GM18526 (cell line): ENCODE data around the gene MBP.

Experiments used
- POLR2A ChIP-seq: IDR thresholded peaks from 3 replicates; pipeline ENCODE4 v1.6.1; 2011; ENCODE audit not compliant: insufficient read length; ENCODE audit errors: extremely low read depth

The MBP gene

DNA sequence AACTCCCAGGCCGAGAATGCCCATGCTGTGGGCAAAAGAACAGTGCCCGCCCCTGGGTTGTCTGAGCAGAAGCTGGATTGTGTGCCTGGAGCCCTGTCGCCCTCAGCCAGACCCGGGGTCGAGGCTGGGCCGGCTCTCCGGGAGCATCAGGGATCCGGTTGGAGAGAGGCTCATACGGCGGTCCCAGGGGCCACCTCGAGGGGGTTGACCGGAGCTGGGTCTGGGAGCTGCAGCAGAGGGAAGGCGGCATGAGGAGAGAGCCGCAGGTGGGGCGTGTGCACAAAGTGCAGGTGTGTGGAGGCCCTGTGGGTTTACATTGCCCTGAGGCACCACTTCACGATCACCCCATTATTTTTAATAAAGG, 39.5 kb downstream of the MBP start:
- no peak for TF ChIP-seq POLR2A

DNA sequence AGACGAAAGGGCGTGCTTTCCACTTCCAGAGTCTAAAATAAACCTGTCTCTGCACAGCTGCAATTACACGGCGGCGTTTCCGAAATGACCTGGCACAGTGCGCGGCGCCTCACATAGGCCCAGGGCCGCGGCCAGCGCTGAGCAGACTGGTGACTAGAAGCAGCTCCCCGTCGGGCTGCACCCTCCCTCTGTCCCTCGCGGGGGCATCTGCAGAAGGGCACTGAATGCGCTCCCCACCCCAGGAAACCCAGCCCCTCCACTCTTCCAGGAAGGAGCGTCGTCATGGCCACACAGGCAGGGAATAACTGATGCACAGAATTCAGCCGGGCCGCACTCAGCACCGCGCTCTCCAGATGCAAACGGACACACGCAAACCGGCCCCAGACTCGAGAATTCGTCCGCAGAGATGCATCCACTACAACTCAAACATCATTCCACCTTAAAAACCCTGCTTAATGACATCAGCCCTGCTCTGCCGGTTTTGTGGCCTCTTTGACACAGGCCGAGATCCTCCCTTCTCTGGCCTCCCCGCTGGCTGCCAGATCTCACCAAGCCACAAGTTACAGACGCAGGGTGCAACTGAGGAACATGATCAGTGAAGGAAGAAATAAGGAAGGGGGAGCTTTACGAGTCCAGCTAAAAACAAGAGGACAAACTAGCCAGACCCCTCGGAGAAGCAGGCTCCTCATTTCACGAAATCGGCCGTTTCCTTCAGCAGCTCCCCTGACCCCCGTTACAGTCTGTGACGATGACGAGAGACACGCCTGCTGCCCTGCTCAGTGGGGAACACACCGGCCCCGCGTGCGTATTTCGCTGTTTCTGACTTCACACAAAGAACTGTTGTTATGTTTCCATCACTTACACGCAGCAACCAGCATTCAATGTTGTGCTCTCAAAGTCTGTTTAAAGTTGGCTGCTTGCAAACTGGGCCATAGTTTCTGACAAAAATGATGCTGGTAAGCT, 40.2 kb downstream of the MBP start:
- TF ChIP-seq POLR2A = no peak

DNA sequence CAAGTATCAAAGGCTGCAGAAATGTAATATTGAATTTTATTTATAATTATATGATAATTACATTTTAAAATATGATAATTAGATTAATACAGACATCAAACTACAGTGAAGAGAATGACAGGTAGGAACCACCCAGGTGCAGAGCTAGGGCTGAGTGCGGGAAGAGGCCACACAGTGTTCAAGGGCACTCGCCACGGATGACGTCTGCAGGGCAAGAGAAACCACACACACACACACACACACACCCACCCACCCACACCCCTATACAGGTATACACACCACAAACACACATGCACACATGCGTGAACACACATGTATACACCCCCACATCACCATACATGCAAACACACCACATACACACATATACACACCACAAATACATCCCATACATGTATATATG, 41.2 kb downstream of the MBP start:
- TF ChIP-seq POLR2A = no peak

GRCh38 chr18:77090546-77091174, 41.9 kb downstream of the MBP start:
- TF ChIP-seq POLR2A = no peak

DNA sequence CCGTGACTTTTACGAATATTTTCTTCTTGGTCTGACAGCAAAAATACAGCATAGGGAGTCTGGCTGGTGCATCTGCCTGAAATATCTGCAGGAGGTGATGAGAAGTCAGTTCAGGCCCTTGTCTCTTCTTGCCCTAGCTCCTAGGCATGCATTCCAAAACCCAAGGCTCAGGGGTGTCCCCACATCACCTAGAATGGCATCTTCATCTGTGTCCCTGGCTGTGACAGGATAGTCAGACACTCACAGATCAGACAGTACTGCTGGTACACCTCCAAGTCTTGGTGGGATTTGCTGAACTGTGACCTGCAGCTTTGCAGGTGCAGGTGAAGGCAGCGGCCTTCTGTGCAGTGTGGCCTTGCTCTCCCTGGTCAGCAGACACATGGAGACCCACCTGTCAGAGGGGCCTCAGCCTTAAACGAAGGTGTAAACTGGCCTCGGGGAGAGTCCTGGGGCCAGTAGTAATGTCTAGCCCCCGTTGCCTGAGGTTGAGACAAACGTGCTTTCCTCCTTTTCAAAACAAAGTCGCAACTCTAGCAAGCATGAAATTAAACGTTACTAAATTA, 42.8 kb downstream of the MBP start:
- no peak for TF ChIP-seq POLR2A

DNA sequence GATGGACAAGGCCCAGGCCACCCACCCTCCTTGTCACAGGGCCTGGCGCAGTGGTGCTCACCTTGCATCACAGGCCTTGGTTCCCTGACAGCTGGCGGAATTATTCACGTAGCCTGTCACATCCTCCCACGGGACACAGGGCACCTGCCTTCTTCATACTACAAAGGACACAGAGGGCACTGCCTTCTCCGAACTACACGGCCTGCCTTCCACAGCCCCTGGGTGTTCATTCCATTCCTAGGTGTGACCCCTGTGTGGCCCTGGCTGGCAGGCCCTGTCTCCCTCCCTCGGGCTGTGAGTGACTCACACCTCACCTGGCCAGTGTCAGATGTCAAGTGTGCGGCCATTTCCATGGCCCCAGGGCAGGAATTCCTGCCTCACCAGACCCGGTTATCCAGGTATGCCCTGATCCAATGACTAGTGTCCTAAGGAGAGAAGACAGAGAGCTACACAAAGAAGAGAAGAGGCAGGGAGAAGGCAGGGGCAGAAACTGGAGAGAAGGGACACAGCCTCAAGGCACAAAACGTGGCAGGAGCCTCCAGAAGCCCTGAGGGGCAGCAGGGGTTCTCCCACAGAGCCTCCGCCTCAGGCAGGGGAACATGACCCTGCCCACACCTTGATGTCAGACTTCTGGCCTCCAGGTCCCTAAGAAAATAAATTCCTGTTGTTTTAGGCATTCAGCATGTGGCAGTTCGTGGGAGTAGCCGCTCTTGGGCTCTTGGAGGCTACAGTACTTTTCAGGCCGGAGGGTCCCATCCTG, 43.4 kb downstream of the MBP start:
- TF ChIP-seq POLR2A = no peak

GRCh38 chr18:77087393-77088141, 45.0 kb downstream of the MBP start:
- no peak for TF ChIP-seq POLR2A

- no peak for TF ChIP-seq POLR2A
Observed at GRCh38 chr18:77086656-77087392, 45.8 kb downstream of the MBP start.

GRCh38 chr18:77086034-77086433, 46.5 kb downstream of the MBP start:
- no peak for TF ChIP-seq POLR2A

DNA sequence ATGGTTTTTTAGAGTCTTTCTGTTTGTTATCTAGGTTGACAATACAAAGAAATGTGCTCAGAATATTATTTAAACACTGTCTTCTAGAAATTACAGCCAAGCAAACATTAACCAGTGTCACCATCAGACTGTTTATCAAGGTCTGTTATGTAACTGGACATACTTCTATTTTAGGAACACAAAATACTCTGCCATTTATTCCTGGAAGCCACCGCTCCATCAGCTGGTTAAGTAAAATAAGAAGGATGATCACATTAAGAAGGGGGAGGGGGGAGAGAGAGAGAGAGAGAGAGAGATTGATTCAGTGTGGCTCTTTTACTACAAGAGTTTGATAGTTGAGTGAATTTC, 47.9 kb downstream of the MBP start:
- no peak for TF ChIP-seq POLR2A

DNA sequence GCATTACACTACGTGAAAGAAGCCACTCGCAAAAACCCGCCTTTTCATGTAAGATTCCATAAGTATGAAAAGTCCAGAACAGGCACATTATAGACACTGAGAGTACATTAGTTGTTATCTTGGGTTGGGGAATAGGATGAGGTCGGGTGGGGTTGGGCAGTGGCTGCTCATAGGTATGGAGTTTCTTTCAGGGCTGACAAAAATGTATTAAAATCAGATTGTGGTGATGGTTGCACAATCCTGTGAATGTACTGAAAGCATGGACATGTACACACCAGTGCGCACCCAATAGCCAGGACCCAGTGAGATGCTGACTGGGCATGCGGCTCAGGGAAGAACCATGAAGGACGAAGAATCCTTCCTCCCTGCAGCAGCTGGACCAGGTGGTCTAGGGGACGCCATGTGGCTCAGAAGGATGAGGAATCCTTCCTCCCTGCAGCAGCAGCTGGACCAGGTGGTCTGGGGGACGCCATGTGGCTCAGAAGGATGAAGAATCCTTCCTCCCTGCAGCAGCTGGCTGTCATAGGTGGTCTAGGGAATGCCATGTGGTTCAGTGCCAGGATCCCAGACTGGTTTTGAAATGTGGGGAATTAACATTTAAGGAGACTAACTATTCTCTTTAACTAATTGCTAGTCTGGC, 50.1 kb downstream of the MBP start:
- no peak for TF ChIP-seq POLR2A

DNA sequence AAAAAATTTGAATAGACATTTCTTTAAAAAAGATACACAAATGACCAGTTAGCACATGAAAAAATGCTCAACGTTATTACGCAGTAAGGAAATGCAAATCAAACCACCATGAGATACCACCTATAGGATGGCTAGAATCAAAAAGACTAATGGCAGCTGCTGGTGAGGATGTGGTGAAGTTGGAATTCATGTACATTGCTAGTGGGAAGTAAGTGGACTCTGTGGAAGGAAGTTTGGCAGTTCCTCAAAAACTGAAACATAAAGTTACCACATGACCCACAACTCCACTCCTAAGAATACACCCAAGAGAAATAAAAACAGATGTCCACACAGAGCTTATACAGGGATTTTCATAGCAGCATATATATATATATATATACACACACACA, 51.2 kb downstream of the MBP start:
- no peak for TF ChIP-seq POLR2A

- no peak for TF ChIP-seq POLR2A
Observed at GRCh38 chr18:77079954-77080682, 52.5 kb downstream of the MBP start.
